ENCODE results near the gene NAT16. TPM values are rescaled to one million over a fixed set of nuclear protein-coding genes. Genes with fewer than 3 reads are reported as not detected.

Gene NAT16
- total and polyA plus RNA-seq, 2 of the 8 experiments (the other 6 are each of a cell fraction or from before 2014, with no cell fraction given): 0.26 to 0.84 TPM

- peak; percentile 94 to 98 for TF ChIP-seq SIN3A (conservative IDR thresholded peaks at IDR 0.05 in 1 of 2, IDR thresholded peaks at IDR 0.05 in 1 of 2; ENCODE audit: low read depth in 1 of 2, low read length in 2 of 2)
- TF ChIP-seq TEAD4 (IDR thresholded peaks at IDR 0.05; ENCODE audit: low read depth, low read length): peak; percentile 39; the same call in 1 of the 2 replicates
- TF ChIP-seq MAX (IDR thresholded peaks at IDR 0.05): peak; percentile 47
- TF ChIP-seq TAF1 (IDR thresholded peaks at IDR 0.05; ENCODE audit: low read depth, low read length): no peak
- TF ChIP-seq TAF7 (optimal IDR thresholded peaks at IDR 0.05; ENCODE audit: borderline replicate concordance, low read depth, low read length): peak; percentile 13
These were observed 15.8 kb downstream of the NAT16 start (continued) for GRCh38 chr7:101164071-101164840.

Data from H1 (cell line).